Colon (tissue), 2 donors: ENCODE results near the gene TRMT10C.
A peak's percentile ranks its signal among the peaks of the same experiment; 100 is the strongest.
"Not testable (repeated sequence)": the region's sequence is repeated elsewhere in the genome, so short reads cannot be mapped to it uniquely, and the experiment has no call there.

Source experiments
- FAIRE-seq: peaks from 2 replicates; lab custom pipeline; 2012; peaks lifted over from hg19 to GRCh38; lab: Jason Lieb, UNC
- donor health status: control.
- donor health status: control.

The TRMT10C gene

GRCh38 chr3:101548527-101549105, 13.1 kb upstream of the TRMT10C start:
- no peak for FAIRE-seq

- FAIRE-seq = no peak
Measured at GRCh38 chr3:101549473-101549872, 12.2 kb upstream of the TRMT10C start.

- not testable (repeated sequence) for FAIRE-seq
Measured at GRCh38 chr3:101551359-101552081, 10.1 kb upstream of the TRMT10C start.

- FAIRE-seq = not testable (repeated sequence)
Measured at GRCh38 chr3:101553381-101553780, 8.3 kb upstream of the TRMT10C start.

GRCh38 chr3:101556064-101556463, 5.6 kb upstream of the TRMT10C start:
- no peak for FAIRE-seq

- FAIRE-seq = no peak
Measured at GRCh38 chr3:101567528-101568317, 6.1 kb downstream of the TRMT10C start.

GRCh38 chr3:101571028-101571895, 9.6 kb downstream of the TRMT10C start:
- FAIRE-seq = no peak

- peak; percentile 53 for FAIRE-seq
Measured at GRCh38 chr3:101573449-101574387, 12.1 kb downstream of the TRMT10C start, which contains the start of gene PCNP. Gene PCNP (plus strand): TSS chr3:101574180. CDS start chr3:101574216, 36 bp downstream.

- FAIRE-seq = no peak
Measured at GRCh38 chr3:101574388-101575112, 12.9 kb downstream of the TRMT10C start.

GRCh38 chr3:101577286-101577685, 15.6 kb downstream of the TRMT10C start:
- FAIRE-seq = no peak

- FAIRE-seq = no peak
Measured at GRCh38 chr3:101588616-101589015, 26.9 kb downstream of the TRMT10C start.

GRCh38 chr3:101591071-101591470, 29.4 kb downstream of the TRMT10C start:
- FAIRE-seq = no peak

GRCh38 chr3:101602731-101603130, 41.1 kb downstream of the TRMT10C start:
- FAIRE-seq = no peak

- no peak for FAIRE-seq
Measured at GRCh38 chr3:101603184-101603583, 41.5 kb downstream of the TRMT10C start.

- not testable (repeated sequence) for FAIRE-seq
Measured at GRCh38 chr3:101605398-101605797, 43.7 kb downstream of the TRMT10C start.

GRCh38 chr3:101611023-101611422, 49.4 kb downstream of the TRMT10C start:
- FAIRE-seq = no peak

GRCh38 chr3:101613014-101613413, 51.3 kb downstream of the TRMT10C start:
- FAIRE-seq = not testable (repeated sequence)

- FAIRE-seq = no peak
Measured at GRCh38 chr3:101615525-101615924, 53.9 kb downstream of the TRMT10C start.
